Body of pancreas (tissue), 4 donors: ENCODE data around the gene SPATA19. TPM values are rescaled to one million over a fixed set of nuclear protein-coding genes. Genes with fewer than 3 reads are reported as not detected.

ENCODE experiments used
- ATAC-seq: fragments of 150-250 bp; one replicate; pipeline ENCODE4 v1.9.1; 2016
- DNase-seq, 4 donors: peaks; one replicate each; pipeline ENCODE4 v3.0.0-alpha.2; 2019
- H3K27ac ChIP-seq, 4 donors: fragments of 200-600 bp; sonication (generic); 1 replicate in 3 of 4; 2 replicates in 1 of 4; pipeline versions ENCODE4 v1.5.1 to v1.6.1; 2016 to 2019; ENCODE audit warnings: mild to moderate bottlenecking in 1 of 4, mixed read lengths in 1 of 4, moderate library complexity in 1 of 4
- H3K27me3 ChIP-seq, 2 donors: fragments of 200-600 bp; sonication (generic); one replicate each; pipeline ENCODE4 v1.6.0; 2016; ENCODE audit warnings: mild to moderate bottlenecking in 1 of 2
- H3K36me3 ChIP-seq, 2 donors: fragments of 200-600 bp; sonication (generic); replicated peaks in 1 of 2; 2 replicates each; pipeline ENCODE4 v1.5.1; 2016; ENCODE audit warnings: low read depth in 2 of 2; ENCODE audit not compliant: insufficient read depth in 1 of 2
- H3K4me1 ChIP-seq: fragments of 200-600 bp; sonication (generic); one replicate; pipeline ENCODE4 v1.6.0; 2016
- H3K4me3 ChIP-seq, 2 donors: fragments of 200-600 bp; sonication (generic); 1 replicate in 1 of 2; 2 replicates in 1 of 2; pipeline ENCODE4 v1.5.1; 2016 to 2019
- H3K9me3 ChIP-seq, 3 donors: fragments of 200-600 bp; sonication (generic); 1 replicate in 2 of 3; 2 replicates in 1 of 3; pipeline ENCODE4 v1.5.1; 2016
- POLR2A ChIP-seq, 3 donors: fragments of 450-650 bp; IDR thresholded peaks; one replicate each; pipeline ENCODE4 v1.6.1; 2016; ENCODE audit warnings: antibody characterized with exemption in 3 of 3, mild to moderate bottlenecking in 2 of 3
- WGBS, 2 donors: methylation state at CpG; one replicate each; pipeline ENCODE4 v1.1.5; 2017; 5-methylcytosine and 5-hydroxymethylcytosine counted together
- intact Hi-C: fragments of 100-400 bp; cut with DNase I; formaldehyde crosslinking; loops from one replicate; pipeline ENCODE4 v1.15.1; 2023
- total RNA-seq, 2 donors: library from RNA; depleted of rRNA; stranded (reverse); fragments of >200 nt; gene quantifications; one replicate each; pipeline ENCODE4 v1.1.0, GENCODE V29; 2016
- TF ChIP-seq, protein P1 (sequence below), 7 experiments: fragments of 450-650 bp in 4 of 7; fragments of 200-600 bp in 3 of 7; sonication (generic) in 3 of 7; IDR thresholded peaks; one replicate each; pipeline ENCODE4 v1.5.1; 2016 to 2019; ENCODE audit warnings: antibody characterized with exemption in 7 of 7

SPATA19 gene
- total RNA-seq, 2 donors from 2014 or later = not detected

DNA sequence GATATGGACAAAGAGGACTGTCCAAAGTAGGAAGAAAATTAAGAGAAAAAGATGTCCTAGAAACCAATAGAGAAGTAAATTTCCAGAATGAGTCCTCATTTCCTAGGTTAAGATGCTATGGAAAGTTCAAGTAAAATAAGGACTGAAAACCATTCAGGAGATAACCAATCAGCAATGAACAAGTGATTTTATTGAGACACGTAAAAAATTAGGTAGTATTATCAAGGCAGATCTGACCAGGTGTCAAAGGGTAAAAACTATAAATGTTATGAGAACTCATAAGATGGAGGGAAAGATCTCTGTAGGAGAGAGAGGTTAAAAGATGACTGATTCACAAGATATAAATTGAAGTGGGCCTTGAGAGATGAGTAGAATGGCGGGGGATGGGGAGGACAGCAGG is 50.2 kb downstream of the SPATA19 start:
- WGBS, 2 donors = 71 to 81% methylated on average over 2 of the region's 2 CpGs
- H3K27ac ChIP-seq = no peak overlapping the region

DNA sequence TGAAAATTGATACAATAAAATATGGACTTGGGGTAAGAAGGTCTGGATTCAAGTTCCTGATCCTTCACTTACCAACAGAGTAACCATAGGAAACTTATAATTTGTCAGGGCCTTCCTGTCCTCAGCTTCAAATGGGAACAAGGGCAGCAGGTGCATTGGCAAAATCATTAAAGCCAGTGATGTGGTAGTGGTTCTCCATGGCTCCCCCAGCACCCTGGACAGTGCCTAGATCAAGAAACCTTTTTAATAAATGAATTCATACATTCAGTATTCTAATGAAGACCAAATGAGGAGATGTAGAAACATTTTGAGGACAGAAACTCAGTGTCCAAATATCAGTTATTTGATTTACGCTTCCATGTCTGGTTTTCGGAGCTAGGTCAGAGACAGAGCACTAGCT is 51.1 kb downstream of the SPATA19 start:
- Histone ChIP-seq H3K36me3 (no peaks in the 10 kb centered on the region), H3K9me3 (peaks cover 0 to 11% (median 0%) of the 10 kb centered on the region in 3 donors), H3K27me3 (no peaks in the 10 kb centered on the region), H3K27ac (no peak overlapping the region), H3K4me1 (no peaks in the 10 kb centered on the region), H3K4me3 (no peak overlapping the region)
- 85 to 98% methylated on average over 2 of the region's 2 CpGs for WGBS, 2 donors
- intact Hi-C loops = no loop called here
- no peak for DNase-seq
- TF ChIP-seq POLR2A (IDR thresholded peaks at IDR 0.05) = no peak
- TF ChIP-seq, protein P1, sequence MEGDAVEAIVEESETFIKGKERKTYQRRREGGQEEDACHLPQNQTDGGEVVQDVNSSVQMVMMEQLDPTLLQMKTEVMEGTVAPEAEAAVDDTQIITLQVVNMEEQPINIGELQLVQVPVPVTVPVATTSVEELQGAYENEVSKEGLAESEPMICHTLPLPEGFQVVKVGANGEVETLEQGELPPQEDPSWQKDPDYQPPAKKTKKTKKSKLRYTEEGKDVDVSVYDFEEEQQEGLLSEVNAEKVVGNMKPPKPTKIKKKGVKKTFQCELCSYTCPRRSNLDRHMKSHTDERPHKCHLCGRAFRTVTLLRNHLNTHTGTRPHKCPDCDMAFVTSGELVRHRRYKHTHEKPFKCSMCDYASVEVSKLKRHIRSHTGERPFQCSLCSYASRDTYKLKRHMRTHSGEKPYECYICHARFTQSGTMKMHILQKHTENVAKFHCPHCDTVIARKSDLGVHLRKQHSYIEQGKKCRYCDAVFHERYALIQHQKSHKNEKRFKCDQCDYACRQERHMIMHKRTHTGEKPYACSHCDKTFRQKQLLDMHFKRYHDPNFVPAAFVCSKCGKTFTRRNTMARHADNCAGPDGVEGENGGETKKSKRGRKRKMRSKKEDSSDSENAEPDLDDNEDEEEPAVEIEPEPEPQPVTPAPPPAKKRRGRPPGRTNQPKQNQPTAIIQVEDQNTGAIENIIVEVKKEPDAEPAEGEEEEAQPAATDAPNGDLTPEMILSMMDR (IDR thresholded peaks at IDR 0.05) = no peak
- no peak for ATAC-seq

More for the DNA sequence above, 50.2 kb downstream of the SPATA19 start:
- Histone ChIP-seq H3K9me3 (peaks cover 0 to 11% (median 0%) of the 10 kb centered on the region in 3 donors), H3K4me3 (no peak overlapping the region), H3K27me3 (no peaks in the 10 kb centered on the region), H3K4me1 (no peaks in the 10 kb centered on the region), H3K36me3 (no peaks in the 10 kb centered on the region)
- DNase-seq (no peak), ATAC-seq (no peak)
- TF ChIP-seq POLR2A (IDR thresholded peaks at IDR 0.05) = no peak
- TF ChIP-seq, protein P1 (IDR thresholded peaks at IDR 0.05) = no peak
- intact Hi-C loops = no loop called here

DNA sequence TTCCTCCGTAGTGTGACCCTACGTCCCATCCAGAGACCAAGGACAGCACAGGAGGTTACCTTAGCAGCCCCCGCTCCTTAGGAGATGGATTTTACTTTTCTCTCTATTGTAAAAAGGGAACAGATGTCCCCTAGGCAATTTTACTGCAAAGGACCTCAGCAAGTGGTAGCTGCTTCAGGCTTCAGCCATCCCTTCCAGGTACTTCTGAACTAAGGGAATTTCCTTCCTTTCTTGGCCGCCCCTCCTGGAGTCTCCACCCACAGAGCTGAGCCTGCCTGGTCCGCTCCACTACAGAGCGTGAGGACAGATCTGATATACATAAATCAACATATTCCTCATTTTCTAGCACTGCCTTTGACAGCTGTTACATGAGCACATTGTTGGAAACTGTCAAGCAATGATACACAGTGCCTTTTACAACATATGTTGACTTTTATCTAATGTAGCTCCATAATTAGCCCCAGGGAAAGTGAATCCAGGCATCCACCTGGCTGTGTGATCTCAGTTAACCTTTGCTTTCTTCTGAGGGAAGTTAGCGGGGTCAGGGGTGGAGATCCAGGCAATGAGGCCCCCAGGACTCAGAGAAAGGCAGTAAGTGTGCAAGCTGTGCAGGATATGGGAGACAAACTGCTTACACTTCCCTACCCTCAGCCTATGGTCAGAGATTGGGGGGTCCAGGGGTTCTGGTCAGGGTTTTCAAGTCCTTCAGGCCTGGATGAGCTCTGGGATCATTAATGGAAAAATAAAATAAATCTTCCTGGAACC is 51.9 kb downstream of the SPATA19 start:
- H3K9me3 ChIP-seq = peaks cover 0 to 11% (median 0%) of the 10 kb centered on the region in 3 donors
- 55 to 57% methylated on average over 7 of the region's 7 CpGs for WGBS, 2 donors
- TF ChIP-seq, protein P1 (IDR thresholded peaks at IDR 0.05) = no peak
- no peak for TF ChIP-seq POLR2A (IDR thresholded peaks at IDR 0.05)
- H3K4me3 ChIP-seq = no peak overlapping the region
- intact Hi-C loops = no loop called here
- H3K27me3 ChIP-seq = peaks cover 0 to 6% of the 10 kb centered on the region in 2 donors
- H3K27ac ChIP-seq = no peak overlapping the region
- DNase-seq (no peak), ATAC-seq (no peak)
- no peaks in the 10 kb centered on the region for H3K36me3 ChIP-seq
- H3K4me1 ChIP-seq = no peaks in the 10 kb centered on the region

DNA sequence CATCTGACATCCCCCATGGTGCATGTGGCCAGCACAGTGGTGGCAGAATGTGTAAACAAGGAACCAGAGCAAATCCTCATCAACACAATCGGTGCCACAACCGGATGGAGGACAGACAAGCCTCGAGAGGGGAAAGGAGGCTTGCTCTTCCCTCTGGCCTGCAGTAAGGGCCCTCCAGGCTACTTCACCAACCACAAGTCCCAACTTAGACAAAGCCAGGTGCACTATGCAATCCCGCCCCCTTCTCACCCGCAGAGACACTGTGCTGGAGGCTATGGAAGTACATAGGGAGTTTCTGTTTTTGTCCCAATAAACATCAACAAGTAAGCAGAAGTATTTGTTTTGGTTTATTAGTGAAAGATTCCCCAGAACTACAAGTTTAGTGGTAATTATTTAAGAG is 54.3 kb downstream of the SPATA19 start:
- ATAC-seq = no peak
- intact Hi-C loops = no loop called here
- Histone ChIP-seq H3K27me3 (peaks cover 0 to 17% of the 10 kb centered on the region in 2 donors), H3K9me3 (peaks cover 0 to 11% (median 0%) of the 10 kb centered on the region in 3 donors), H3K27ac (no peak overlapping the region), H3K36me3 (no peaks in the 10 kb centered on the region), H3K4me3 (no peak overlapping the region), H3K4me1 (peaks cover 6% of the 10 kb centered on the region)
- WGBS, 2 donors = 46 to 47% methylated on average over 5 of the region's 5 CpGs
- no peak for DNase-seq
- TF ChIP-seq, protein P1 (IDR thresholded peaks at IDR 0.05) = no peak
- no peak for TF ChIP-seq POLR2A (IDR thresholded peaks at IDR 0.05)

Other genes starting within 250 kb of the SPATA19 start
- gene IGSF9B, start 111.5 kb upstream of the SPATA19 start, total RNA-seq = 1 to 10 TPM; 1.6 to 3.3 TPM
- 10 to 100 TPM in 1 of 2 donors, 1 to 10 TPM in 1; 9.6 to 13.2 TPM for gene JAM3, start 223.6 kb upstream of the SPATA19 start, total RNA-seq